IPS DF 19.7 (cell line): ENCODE measurements around the gene ALDH2.
"Not testable (repeated sequence)": the region's sequence is repeated elsewhere in the genome, so short reads cannot be mapped to it uniquely, and the experiment has no call there.

Experiments used
- DNase-seq: peaks from one replicate; pipeline ENCODE4 v3.0.0-alpha.2; 2013; ENCODE audit warnings: low read depth, low spot score

The ALDH2 gene

GRCh38 chr12:111759271-111759670, 7.5 kb upstream of the ALDH2 start:
- DNase-seq = no peak

DNA sequence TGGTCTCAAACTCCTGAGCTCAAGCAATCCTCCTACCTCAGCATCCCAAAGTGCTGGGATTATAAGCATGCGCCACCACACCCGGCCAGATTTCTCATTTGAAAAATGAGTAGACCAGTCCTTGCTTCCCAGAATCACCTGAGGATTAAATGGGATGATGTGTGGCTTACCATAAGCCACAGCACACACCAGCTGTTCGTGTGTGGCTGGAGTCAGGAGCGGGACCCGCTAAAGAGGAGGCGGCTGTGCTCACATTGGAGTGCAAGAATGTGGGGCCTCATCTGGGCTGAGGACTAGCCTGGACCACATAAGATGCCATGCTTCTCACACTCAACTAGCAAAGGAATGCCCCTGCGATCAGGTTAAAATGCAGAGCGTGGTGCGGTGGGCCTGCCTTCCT, 6.7 kb upstream of the ALDH2 start:
- DNase-seq = no peak

DNA sequence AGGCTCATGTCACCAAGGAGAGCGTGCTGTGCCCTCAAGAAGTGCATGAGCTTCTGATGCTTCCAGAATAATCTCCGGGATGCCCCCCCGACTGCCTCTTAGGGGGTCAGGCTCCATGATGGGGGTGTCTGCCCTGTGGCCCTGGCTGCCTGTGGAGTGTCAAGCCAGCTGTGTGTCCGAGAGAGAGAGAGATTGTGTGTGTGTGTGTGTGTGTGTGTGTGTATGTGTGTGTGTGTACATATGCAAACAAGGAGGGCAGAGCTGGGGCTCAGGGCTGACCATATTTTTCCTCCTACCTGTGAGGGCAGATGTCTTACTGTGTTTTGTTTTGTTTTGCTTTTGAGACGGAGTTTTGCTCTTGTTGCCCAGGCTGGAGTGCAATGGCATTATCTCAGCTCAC, 5.6 kb upstream of the ALDH2 start:
- no peak for DNase-seq

DNA sequence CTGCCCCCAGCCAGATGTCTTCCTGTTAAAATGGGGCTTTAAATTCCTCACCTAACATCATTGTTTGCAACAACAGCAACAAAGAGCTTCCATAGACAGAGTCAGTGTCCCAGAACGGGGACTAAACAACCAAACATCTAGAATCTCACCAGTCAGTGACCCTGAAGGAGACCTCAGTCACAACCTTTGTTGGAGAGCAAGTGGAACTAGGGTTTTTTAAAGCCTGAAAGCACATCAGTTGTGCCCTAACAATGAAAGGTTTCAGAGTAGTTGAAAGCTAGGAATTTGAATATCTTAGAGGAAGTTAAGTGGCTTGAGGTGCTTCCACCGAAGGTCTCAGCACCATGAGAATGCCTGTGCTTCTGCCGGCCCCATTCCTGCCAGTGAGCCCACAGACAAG, 5.0 kb upstream of the ALDH2 start:
- DNase-seq = no peak

DNA sequence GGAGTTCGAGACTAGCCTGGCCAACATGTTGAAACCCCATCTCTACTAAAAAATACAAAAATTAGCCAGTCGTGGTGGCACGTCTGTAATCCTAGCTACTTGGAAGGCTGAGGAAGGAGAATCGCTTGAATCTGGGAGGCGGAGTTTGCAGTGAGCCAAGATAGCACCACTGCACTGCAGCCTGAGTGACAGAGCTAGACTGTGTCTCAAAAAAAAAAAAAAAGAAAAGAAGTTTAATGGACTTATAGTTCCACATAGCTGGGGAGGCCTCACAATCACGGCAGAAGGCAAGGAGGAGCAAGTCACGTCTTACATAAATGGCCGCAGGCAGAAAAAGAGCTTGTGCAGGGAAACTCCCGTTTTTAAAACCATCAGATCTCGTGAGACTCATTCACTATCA, 3.2 kb upstream of the ALDH2 start:
- not testable (repeated sequence) for DNase-seq

DNA sequence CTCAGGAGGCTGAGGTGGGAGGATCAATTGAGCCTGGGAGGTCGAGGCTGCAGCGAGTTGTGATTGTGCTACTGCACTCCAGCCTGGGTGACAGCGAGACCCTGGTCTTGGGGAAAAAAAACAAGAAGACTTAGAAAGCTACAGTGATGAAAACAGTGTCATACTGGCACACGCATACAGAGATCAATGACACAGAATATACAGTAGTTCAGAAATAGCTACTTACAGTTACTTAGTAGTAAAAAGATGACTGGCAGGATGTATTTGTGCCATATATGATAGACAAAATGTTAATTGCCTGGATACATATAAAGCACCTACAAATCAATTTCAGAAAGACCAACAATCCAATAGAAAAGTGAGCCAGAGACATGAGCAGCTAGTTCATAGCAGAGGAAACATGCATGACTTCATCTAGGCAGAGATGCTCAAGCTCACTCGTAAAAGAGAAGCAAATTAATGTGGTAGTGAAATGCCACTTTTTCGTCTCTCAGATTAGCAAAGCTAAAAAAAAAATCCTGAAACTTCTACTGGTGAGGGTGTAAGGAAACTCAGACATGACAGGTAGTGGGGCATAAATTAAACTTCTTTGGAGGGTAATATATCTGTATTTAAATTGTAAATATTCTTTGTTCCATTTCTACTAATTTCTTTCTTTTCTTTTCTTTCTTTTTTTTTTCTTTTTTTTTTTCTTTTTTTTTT, 2.5 kb upstream of the ALDH2 start:
- DNase-seq = no peak

- no peak for DNase-seq
Observed at GRCh38 chr12:111767362-111768158, 827 bp downstream of the ALDH2 start.

- DNase-seq = no peak
Observed at GRCh38 chr12:111768159-111768895, 1.6 kb downstream of the ALDH2 start.

DNA sequence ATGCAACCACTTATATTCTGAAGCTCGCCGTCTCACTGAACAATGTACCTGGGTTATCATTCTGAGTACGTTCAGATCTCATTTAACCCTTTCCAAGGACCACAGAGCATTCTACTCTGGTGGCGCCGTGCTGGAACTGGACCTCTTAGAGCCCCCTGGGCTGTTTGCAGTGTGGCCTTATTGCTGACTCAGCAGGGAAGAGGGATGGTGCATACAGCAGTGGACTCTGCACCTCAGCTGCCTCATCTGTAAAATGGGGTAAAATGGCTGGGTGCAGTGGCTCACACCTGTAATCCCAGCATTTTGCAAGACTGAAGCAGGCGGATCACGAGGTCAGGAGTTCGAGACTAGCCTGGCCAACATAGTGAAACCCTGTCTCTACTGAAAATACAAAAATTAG, 2.9 kb downstream of the ALDH2 start:
- DNase-seq = no peak

DNA sequence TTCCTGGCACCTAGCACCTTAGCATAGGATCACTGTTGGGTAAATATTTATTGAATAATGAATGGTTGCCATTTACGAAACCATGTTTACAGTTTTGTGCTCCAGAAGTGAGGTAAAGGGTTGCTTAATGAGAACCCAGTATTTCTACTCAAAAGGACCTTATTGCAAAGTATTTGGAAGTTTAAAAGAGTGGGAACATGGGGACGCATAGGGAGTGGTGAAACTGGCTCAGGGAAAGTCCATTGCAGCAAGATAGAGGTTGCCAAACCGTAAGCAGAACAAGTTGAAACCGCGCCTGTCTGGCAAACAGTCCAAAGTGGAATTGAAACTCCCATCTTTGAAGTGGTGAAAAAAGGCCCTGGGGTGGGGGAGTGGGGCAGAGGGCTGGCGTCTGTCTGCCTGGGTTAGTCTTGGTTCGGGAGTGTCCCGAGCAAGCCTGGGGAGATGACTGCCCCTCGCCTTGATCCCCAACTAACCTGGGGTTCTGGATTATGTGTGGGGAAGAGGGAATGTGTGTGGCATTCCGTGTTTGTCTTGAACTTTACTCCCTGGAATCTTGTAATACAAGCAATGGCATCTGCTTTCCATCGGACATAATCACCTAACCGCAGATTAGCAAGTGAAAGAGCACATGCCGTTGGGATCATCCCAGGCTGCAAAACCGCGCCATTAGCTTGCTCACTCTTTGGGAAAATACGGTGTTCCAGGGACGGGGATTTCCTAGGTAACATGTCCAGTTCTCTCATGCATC, 7.2 kb downstream of the ALDH2 start:
- no peak for DNase-seq

DNA sequence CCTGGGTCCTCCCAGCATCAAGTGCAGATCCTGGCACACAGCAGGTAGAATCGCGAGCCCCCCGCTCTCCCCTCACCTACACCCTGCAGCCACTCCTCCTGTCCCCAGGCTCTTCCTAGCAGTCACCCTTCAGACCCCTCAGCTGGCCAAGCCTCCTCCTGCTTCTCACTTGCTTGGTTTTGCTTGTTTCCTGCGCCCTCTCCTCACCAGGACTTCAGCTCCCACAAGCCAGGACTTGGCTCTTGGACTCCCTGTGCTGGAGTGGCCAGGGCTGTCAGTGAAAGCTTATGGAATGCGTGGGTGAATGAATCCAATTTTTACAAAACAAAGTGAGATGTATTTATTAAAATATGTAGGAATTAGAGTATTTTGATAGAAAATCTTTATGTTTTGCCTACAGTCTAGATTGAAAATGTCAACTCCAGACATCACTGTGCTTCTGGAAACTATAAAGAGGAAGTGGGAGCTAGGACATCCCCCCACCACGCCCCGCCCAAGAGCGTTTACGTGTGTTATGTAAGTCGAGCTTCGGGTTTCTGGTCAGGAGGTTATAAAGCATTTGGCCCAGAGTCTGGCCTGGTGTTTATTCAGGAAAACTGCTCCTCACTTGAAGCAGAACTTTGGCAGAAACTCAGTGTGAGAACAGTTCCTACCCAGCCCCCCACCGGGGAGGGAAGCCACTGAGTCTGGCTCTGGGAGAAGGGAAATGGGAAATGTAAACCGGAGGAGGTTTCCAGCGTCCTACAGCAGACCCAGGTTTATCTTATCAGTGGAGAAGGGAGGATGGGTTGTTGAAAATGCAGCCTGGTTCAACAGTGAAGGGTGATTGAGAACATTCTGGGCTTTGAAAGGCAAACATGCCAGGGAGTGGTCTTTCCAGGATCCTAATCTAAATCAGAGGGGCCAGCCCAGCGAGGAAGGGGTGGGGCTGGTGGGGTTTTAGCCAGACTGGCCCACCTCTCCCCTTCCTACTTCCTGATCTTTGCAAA, 8.8 kb downstream of the ALDH2 start:
- no peak for DNase-seq

GRCh38 chr12:111776836-111777344, 10.2 kb downstream of the ALDH2 start:
- DNase-seq = no peak

DNA sequence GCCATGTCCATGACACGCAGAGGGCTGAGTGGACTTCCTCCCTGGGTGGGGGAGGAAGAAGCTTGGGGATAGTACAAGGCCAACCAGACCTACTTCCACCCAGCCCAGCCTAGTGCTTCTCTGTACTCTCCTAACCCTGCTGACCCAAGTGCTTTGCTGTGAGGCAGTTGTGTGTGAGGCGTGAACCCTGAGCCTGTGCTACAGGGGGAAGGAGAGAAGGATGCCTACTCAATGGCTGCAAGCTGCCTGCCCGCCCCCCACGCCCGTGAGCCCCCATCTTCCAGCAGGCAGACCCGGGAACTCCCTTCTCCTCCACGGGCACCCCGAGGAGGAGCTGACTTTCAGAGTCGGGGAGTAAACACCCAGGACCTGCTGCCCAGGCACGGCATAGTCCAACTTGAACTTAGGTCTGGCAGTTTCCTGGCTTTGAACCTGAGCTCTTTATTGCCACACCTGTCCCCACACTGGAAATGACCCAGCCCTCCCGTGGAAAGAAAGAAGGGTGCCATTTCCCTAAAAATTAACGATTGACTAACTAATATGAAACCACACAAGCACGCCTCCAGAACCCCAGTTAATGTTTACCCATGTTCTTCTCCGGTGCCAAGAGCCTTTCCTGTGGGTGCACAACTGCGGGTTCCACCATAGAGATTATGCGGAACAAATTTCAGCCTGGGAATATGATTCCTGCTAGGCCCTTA, 10.8 kb downstream of the ALDH2 start:
- DNase-seq = no peak

GRCh38 chr12:111780166-111780565, 13.4 kb downstream of the ALDH2 start:
- DNase-seq = no peak

DNA sequence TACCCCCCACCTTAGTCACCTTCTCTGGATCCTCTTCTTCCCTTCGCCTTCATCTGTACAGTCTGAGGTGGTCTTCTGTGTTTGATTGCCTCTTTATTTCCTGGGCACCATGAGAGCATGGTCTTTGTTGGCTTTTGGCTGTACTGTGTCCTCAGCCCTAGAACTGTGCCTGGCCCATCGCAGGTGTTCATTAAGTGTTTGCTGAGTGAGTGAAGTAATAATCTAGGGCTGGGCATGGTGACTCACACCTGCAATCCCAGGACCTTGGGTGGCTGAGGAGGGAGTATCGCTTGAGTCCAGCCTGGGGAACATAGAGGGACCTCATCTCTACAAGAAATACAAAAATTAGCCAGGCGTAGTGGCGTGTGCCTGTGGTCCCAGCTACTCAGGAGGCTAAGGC, 13.9 kb downstream of the ALDH2 start:
- no peak for DNase-seq

GRCh38 chr12:111781085-111781658, 14.4 kb downstream of the ALDH2 start:
- DNase-seq = no peak

GRCh38 chr12:111783046-111783445, 16.3 kb downstream of the ALDH2 start:
- DNase-seq = no peak

- DNase-seq = no peak
Observed at GRCh38 chr12:111784953-111785352, 18.2 kb downstream of the ALDH2 start.

GRCh38 chr12:111785651-111786050, 18.9 kb downstream of the ALDH2 start:
- DNase-seq = no peak
